Liver (tissue), 9 donors: ENCODE results near the gene HAND2. TPM values are rescaled to one million over a fixed set of nuclear protein-coding genes. Genes with fewer than 3 reads are reported as not detected.

Experiments
- DNase-seq: peaks from one replicate; pipeline ENCODE4 v3.0.0-alpha.2; 2017; ENCODE audit warnings: low spot score
- H3K27ac ChIP-seq, 2 donors: one replicate each; pipeline ENCODE4 v1.7.0; 2013; ENCODE audit warnings: inconsistent platforms in 2 of 2, low read length in 2 of 2, control low read depth in 1 of 2, low read depth in 1 of 2, mild to moderate bottlenecking in 1 of 2
- H3K27me3 ChIP-seq, 4 donors: one replicate each; pipeline versions ENCODE4 v1.6.1 to v1.7.0; 2013; ENCODE audit warnings: low read length in 3 of 4, inconsistent platforms in 1 of 4, mild to moderate bottlenecking in 1 of 4, moderate library complexity in 1 of 4; ENCODE audit not compliant: control insufficient read depth in 4 of 4, insufficient read depth in 4 of 4
- H3K36me3 ChIP-seq, 4 donors: one replicate each; pipeline versions ENCODE4 v1.6.1 to v1.7.0; 2013; ENCODE audit warnings: low read length in 3 of 4, mild to moderate bottlenecking in 3 of 4, low read depth in 1 of 4, moderate library complexity in 1 of 4; ENCODE audit not compliant: control insufficient read depth in 4 of 4, insufficient read depth in 3 of 4
- H3K4me1 ChIP-seq, 4 donors: one replicate each; pipeline versions ENCODE4 v1.6.1 to v1.7.0; 2013; ENCODE audit warnings: low read length in 3 of 4, mild to moderate bottlenecking in 3 of 4, moderate library complexity in 1 of 4; ENCODE audit not compliant: control insufficient read depth in 4 of 4, insufficient read depth in 4 of 4
- H3K4me3 ChIP-seq, 3 donors: one replicate each; pipeline versions ENCODE4 v1.6.1 to v1.7.0; 2013; ENCODE audit warnings: low read length in 3 of 3, control low read depth in 1 of 3, low read depth in 1 of 3, mild to moderate bottlenecking in 1 of 3
- H3K9ac ChIP-seq, 2 donors: one replicate each; pipeline ENCODE4 v1.7.0; 2013; ENCODE audit warnings: low read length in 2 of 2, mild to moderate bottlenecking in 2 of 2, moderate library complexity in 2 of 2, control low read depth in 1 of 2, low read depth in 1 of 2
- H3K9me3 ChIP-seq, 4 donors: one replicate each; pipeline versions ENCODE4 v1.6.1 to v1.7.0; 2013; ENCODE audit warnings: low read length in 3 of 4; ENCODE audit not compliant: control insufficient read depth in 4 of 4
- ATF3 ChIP-seq: IDR thresholded peaks from 2 replicates; pipeline ENCODE4 v1.6.1; 2016; ENCODE audit warnings: antibody characterized with exemption
- CTCF ChIP-seq: fragments of 150-350 bp; IDR thresholded peaks from 2 replicates; pipeline ENCODE4 v1.5.1; 2017; ENCODE audit warnings: improper control_type of control experiment, low read depth, low read length; ENCODE audit not compliant: missing input control
- EGR1 ChIP-seq, 2 donors: IDR thresholded peaks; 2 replicates each; pipeline ENCODE4 v1.6.1; 2016 to 2018; ENCODE audit warnings: antibody characterized with exemption in 2 of 2, low read depth in 2 of 2
- FOXA1 ChIP-seq: IDR thresholded peaks from 2 replicates; pipeline ENCODE4 v1.6.1; 2016; ENCODE audit warnings: antibody characterized with exemption
- FOXA2 ChIP-seq: IDR thresholded peaks from 2 replicates; pipeline ENCODE4 v1.6.1; 2016; ENCODE audit warnings: antibody characterized with exemption
- HNF4A ChIP-seq, 2 donors: conservative IDR thresholded peaks; 2 replicates each; pipeline ENCODE4 v1.6.1; 2016; ENCODE audit warnings: antibody characterized with exemption in 2 of 2, mild to moderate bottlenecking in 2 of 2
- JUND ChIP-seq, 2 donors: IDR thresholded peaks; 2 replicates each; pipeline ENCODE4 v1.6.1; 2016; ENCODE audit warnings: antibody characterized with exemption in 2 of 2
- NR2F2 ChIP-seq: IDR thresholded peaks from 2 replicates; pipeline ENCODE4 v1.6.1; 2016; ENCODE audit warnings: antibody characterized with exemption
- RAD21 ChIP-seq, 2 donors: IDR thresholded peaks; 2 replicates each; pipeline ENCODE4 v1.6.1; 2016; ENCODE audit warnings: antibody characterized with exemption in 2 of 2, mild to moderate bottlenecking in 2 of 2
- REST ChIP-seq: IDR thresholded peaks from 2 replicates; pipeline ENCODE4 v1.6.1; 2016; ENCODE audit warnings: antibody characterized with exemption, mild to moderate bottlenecking
- RXRA ChIP-seq, 2 donors: IDR thresholded peaks; 2 replicates each; pipeline ENCODE4 v1.6.1; 2017 to 2018; ENCODE audit warnings: antibody characterized with exemption in 2 of 2, mild to moderate bottlenecking in 1 of 2
- SP1 ChIP-seq: IDR thresholded peaks from 2 replicates; pipeline ENCODE4 v1.6.1; 2018; ENCODE audit warnings: antibody characterized with exemption, mild to moderate bottlenecking
- TAF1 ChIP-seq: conservative IDR thresholded peaks from 2 replicates; pipeline ENCODE4 v1.6.1; 2016; ENCODE audit warnings: antibody characterized with exemption, mild to moderate bottlenecking
- YY1 ChIP-seq: IDR thresholded peaks from 2 replicates; pipeline ENCODE4 v1.6.1; 2016; ENCODE audit warnings: antibody characterized with exemption, mild to moderate bottlenecking
- ZBTB33 ChIP-seq: IDR thresholded peaks from 2 replicates; pipeline ENCODE4 v1.6.1; 2016; ENCODE audit warnings: antibody characterized with exemption
- WGBS: extraction: QIAGEN DNeasy Blood & Tissue Kit; methylation state at CpG from one replicate; pipeline ENCODE4 v1.1.7; 2013; 5-methylcytosine and 5-hydroxymethylcytosine counted together
- polyA plus RNA-seq, 2 donors: library from polyadenylated mRNA; stranded (reverse) in 1 of 2; unstranded in 1 of 2; fragments of 200-250 nt in 1 of 2; fragments of >200 nt in 1 of 2; fragmentation: Nextera tagmentation in 1 of 2; extraction: Ambion mirVana in 1 of 2; gene quantifications; one replicate each; pipeline versions ENCODE4 v1.2.1 to v1.2.3, GENCODE V29; 2013 to 2015
- total RNA-seq, 2 donors: library from RNA; depleted of rRNA; stranded (reverse); fragments of >200 nt; gene quantifications; one replicate each; pipeline ENCODE4 v1.2.3, GENCODE V29; 2014
- TF ChIP-seq, protein P1 (sequence below): IDR thresholded peaks from 2 replicates; pipeline ENCODE4 v1.6.1; 2016; ENCODE audit warnings: antibody characterized with exemption
- donor health status: healthy.
- donor health status: healthy.
- donor health status: healthy.
- donor health status: healthy.
- donor health status: healthy.

Gene HAND2
- total and polyA plus RNA-seq, 4 donors, result 2.1 to 4.7 (median 3.7) TPM

GRCh38 chr4:173534434-173534833 lies 4.4 kb upstream of the HAND2 start:
- H3K9me3 ChIP-seq, result no peaks in the 10 kb centered on the region
- 13% methylated on average over 1 of the region's 1 CpG for WGBS
- H3K9ac ChIP-seq, result no peak overlapping the region
- H3K36me3 ChIP-seq, result no peaks in the 10 kb centered on the region
- H3K4me3 ChIP-seq, result no peak overlapping the region
- peaks cover 6 to 44% (median 24%) of the 10 kb centered on the region in 4 donors for H3K27me3 ChIP-seq
- DNase-seq, result no peak
- TF ChIP-seq JUND (IDR thresholded peaks at IDR 0.05), result no peak
- no peak for TF ChIP-seq FOXA2
- TF ChIP-seq ZBTB33, result no peak
- TF ChIP-seq RAD21 (IDR thresholded peaks at IDR 0.05), result no peak
- no peak for TF ChIP-seq TAF1
- no peak for TF ChIP-seq YY1
- no peak for TF ChIP-seq EGR1 (IDR thresholded peaks at IDR 0.05; ENCODE audit: low read depth in 2 of 2)
- no peak for TF ChIP-seq REST
- TF ChIP-seq, protein P1, sequence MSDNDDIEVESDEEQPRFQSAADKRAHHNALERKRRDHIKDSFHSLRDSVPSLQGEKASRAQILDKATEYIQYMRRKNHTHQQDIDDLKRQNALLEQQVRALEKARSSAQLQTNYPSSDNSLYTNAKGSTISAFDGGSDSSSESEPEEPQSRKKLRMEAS, result no peak
- TF ChIP-seq RXRA (IDR thresholded peaks at IDR 0.05), result no peak
- H3K4me1 ChIP-seq, result peaks cover 6 to 20% (median 17%) of the 10 kb centered on the region in 4 donors
- H3K27ac ChIP-seq, result peak overlapping the region in 1 of 2 donors; percentile 32

GRCh38 chr4:173532725-173533511 lies 2.9 kb upstream of the HAND2 start:
- no peaks in the 10 kb centered on the region for H3K9me3 ChIP-seq
- no peak overlapping the region for H3K9ac ChIP-seq
- peak overlapping the region in 1 of 3 donors; percentile 45 for H3K4me3 ChIP-seq
- H3K36me3 ChIP-seq, result no peaks in the 10 kb centered on the region
- 18% methylated on average over 4 of the region's 4 CpGs for WGBS
- H3K27me3 ChIP-seq, result peaks cover 9 to 33% (median 22%) of the 10 kb centered on the region in 4 donors
- peaks cover 2 to 12% (median 9%) of the 10 kb centered on the region in 4 donors for H3K4me1 ChIP-seq
- H3K27ac ChIP-seq, result peak overlapping the region; percentile 19 to 32
- DNase-seq, result no peak
- TF ChIP-seq ZBTB33 (no peak), RAD21 (IDR thresholded peaks at IDR 0.05) (no peak), RXRA (IDR thresholded peaks at IDR 0.05) (no peak), NR2F2 (no peak), TAF1 (no peak), YY1 (no peak), FOXA1 (no peak), FOXA2 (no peak), EGR1 (IDR thresholded peaks at IDR 0.05; ENCODE audit: low read depth in 2 of 2) (no peak), HNF4A (conservative IDR thresholded peaks at IDR 0.05) (no peak), REST (no peak), ATF3 (no peak), SP1 (no peak), CTCF (no peak)
- TF ChIP-seq, protein P1, result no peak
